GM12891 (cell line): Measurements from ENCODE around the gene CDK14.

ENCODE experiments used
- PAX5 ChIP-seq: IDR thresholded peaks from 2 replicates; pipeline ENCODE4 v1.6.1; 2011; ENCODE audit warnings: low read length, moderate library complexity, mild to moderate bottlenecking; ENCODE audit not compliant: insufficient read depth, severe bottlenecking
- POLR2A ChIP-seq: IDR thresholded peaks from 2 replicates; pipeline ENCODE4 v1.6.1; 2011; ENCODE audit warnings: low read depth, low read length, control low read depth
- POLR2AphosphoS5 ChIP-seq: IDR thresholded peaks from 2 replicates; pipeline ENCODE4 v1.6.1; 2011; ENCODE audit warnings: low read depth, low read length, control low read depth
- POU2F2 ChIP-seq: IDR thresholded peaks from 2 replicates; pipeline ENCODE4 v1.6.1; 2011; ENCODE audit warnings: low read depth, mild to moderate bottlenecking, control low read depth, low read length, moderate library complexity
- SPI1 ChIP-seq: IDR thresholded peaks from 2 replicates; pipeline ENCODE4 v1.6.1; 2011; ENCODE audit warnings: low read depth, low read length, control low read depth
- TAF1 ChIP-seq: IDR thresholded peaks from 2 replicates; pipeline ENCODE4 v1.6.1; 2011; ENCODE audit warnings: low read depth, low read length, control low read depth

DNA sequence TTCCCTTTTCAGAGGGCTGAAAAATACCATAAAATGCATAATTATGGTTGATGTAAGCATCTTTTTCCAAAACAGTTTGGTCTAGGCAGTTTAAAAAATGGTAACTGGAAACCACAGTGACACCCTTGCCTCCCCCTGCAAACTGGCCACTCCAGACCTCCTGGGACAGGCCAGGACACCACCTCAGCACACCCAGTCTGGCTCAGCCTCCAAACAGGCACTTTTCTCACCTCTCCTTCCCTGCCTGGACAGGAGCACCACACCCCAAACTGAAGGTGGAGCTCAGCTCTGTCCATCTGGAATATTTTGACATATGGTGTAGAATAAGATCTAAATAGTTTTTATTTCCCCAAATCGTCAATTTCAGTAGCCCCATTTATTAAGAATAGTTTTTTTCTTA is 78.5 kb downstream of the CDK14 start:
- TF ChIP-seq POLR2AphosphoS5 (no peak), TAF1 (no peak), POLR2A (no peak), POU2F2 (no peak), SPI1 (no peak), PAX5 (no peak)
